ENCODE measurements around the gene RIPPLY2.

RIPPLY2 gene

DNA sequence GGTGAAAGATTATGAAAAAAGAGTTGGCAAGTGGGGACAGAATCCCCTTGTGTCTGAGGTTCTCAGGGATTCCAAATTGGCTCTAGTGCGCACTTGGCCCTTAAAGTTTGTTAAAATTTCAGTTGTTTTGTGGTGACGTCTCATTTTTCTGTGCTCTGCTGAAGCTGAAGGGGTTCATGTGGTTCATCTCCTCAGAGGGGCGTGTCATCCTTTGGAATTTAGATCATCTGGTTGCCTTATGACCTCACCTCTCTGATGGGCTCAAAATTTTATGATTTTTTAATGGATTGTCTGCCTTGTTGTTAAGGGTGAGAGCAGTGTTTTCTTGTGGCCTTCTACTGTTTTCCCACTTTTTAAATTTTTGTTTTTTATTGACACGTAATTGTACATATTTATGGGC is 26.6 kb downstream of the RIPPLY2 start:
- H3K18ac ChIP-seq (ENCODE audit: low read length): no peak overlapping the region
- WGBS (ENCODE audit: extremely low coverage, insufficient coverage, insufficient read length): no CpG with 5 or more reads among the region's 4 CpGs
- no peaks in the 10 kb centered on the region for H3K36me3 ChIP-seq (ENCODE audit: control insufficient read depth in 1 of 2, insufficient read depth in 2 of 2, low read length in 2 of 2)

DNA sequence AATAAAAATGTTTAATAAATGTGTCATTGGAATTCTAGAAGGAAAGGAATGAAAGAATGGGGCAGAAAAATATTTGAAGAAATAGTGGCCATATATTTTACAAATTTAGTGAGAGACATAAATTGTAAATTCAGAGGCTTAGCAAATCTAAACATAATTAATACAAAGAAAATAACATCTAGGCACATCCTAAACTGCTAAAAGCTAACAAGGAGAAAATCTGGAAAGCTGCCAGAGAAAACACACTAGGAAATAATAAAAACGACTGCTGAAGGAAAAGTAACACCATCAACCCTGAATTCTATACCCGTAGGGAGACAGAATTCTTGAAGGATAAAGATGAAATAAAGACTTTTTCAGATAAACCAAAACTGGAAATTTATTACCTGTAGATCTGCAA is 30.1 kb downstream of the RIPPLY2 start:
- H3K27me3 ChIP-seq (ENCODE audit: insufficient read depth, low read length): no peaks in the 10 kb centered on the region
- no peak overlapping the region for H2BK12ac ChIP-seq (ENCODE audit: low read length)
- H3K4ac ChIP-seq (ENCODE audit: low read depth, low read length): no peak overlapping the region
- no peak overlapping the region for H2BK5ac ChIP-seq (ENCODE audit: low read depth, low read length, poor library complexity)
- no peak overlapping the region for H3K4me3 ChIP-seq (ENCODE audit: low read depth, low read length)
- no peak for DNase-seq
- H3K79me1 ChIP-seq (ENCODE audit: low read length): no peaks in the 10 kb centered on the region
- H4K8ac ChIP-seq (ENCODE audit: low read depth, low read length): no peak overlapping the region
- no peaks in the 10 kb centered on the region for H3K36me3 ChIP-seq (ENCODE audit: control insufficient read depth in 1 of 2, insufficient read depth in 2 of 2, low read length in 2 of 2)
- H2AK5ac ChIP-seq (ENCODE audit: low read length): no peak overlapping the region
- no peak overlapping the region for H2AFZ ChIP-seq (ENCODE audit: insufficient read depth, low read length, poor library complexity)
- no peak overlapping the region for H3K27ac ChIP-seq (ENCODE audit: low read depth, low read length)
- H3K4me1 ChIP-seq (ENCODE audit: control insufficient read depth in 1 of 2, insufficient read depth in 2 of 2, low read length in 2 of 2): peaks cover 0 to 4% of the 10 kb centered on the region in 2 experiments
- no peak overlapping the region for H3K23ac ChIP-seq (ENCODE audit: low read length)
- H2BK120ac ChIP-seq (ENCODE audit: insufficient read depth, low read length, poor library complexity): no peak overlapping the region
- no peak overlapping the region for H3K18ac ChIP-seq (ENCODE audit: low read length)
- H3K9ac ChIP-seq (ENCODE audit: low read length): no peak overlapping the region
- no peak overlapping the region for H4K12ac ChIP-seq (ENCODE audit: low read depth, low read length)
- no peaks in the 10 kb centered on the region for H3K9me3 ChIP-seq (ENCODE audit: insufficient read depth, low read depth, low read length)
- no peaks in the 10 kb centered on the region for H3K79me2 ChIP-seq (ENCODE audit: control insufficient read depth, insufficient read depth, low read length, poor library complexity)
- H3K14ac ChIP-seq (ENCODE audit: low read length): no peak overlapping the region
- no CpG with 5 or more reads among the region's 2 CpGs for WGBS (ENCODE audit: extremely low coverage, insufficient coverage, insufficient read length)
- H4K91ac ChIP-seq (ENCODE audit: low read depth, low read length): no peak overlapping the region
- H3K4me2 ChIP-seq (ENCODE audit: low read length): no peak overlapping the region

More for the DNA sequence above, 26.6 kb downstream of the RIPPLY2 start:
- no peak overlapping the region for H2BK120ac ChIP-seq (ENCODE audit: insufficient read depth, low read length, poor library complexity)
- H2AFZ ChIP-seq (ENCODE audit: insufficient read depth, low read length, poor library complexity): no peak overlapping the region
- no peak overlapping the region for H2BK5ac ChIP-seq (ENCODE audit: low read depth, low read length, poor library complexity)
- no peak overlapping the region for H4K8ac ChIP-seq (ENCODE audit: low read depth, low read length)
- H3K27me3 ChIP-seq (ENCODE audit: insufficient read depth, low read length): no peaks in the 10 kb centered on the region
- DNase-seq: no peak
- H3K4me3 ChIP-seq (ENCODE audit: low read depth, low read length): no peak overlapping the region
- no peak overlapping the region for H3K4ac ChIP-seq (ENCODE audit: low read depth, low read length)
- H3K9ac ChIP-seq (ENCODE audit: low read length): no peak overlapping the region
- no peaks in the 10 kb centered on the region for H3K79me1 ChIP-seq (ENCODE audit: low read length)
- H4K12ac ChIP-seq (ENCODE audit: low read depth, low read length): no peak overlapping the region
- H2AK5ac ChIP-seq (ENCODE audit: low read length): no peak overlapping the region
- no peak overlapping the region for H3K23ac ChIP-seq (ENCODE audit: low read length)
- H3K79me2 ChIP-seq (ENCODE audit: control insufficient read depth, insufficient read depth, low read length, poor library complexity): no peaks in the 10 kb centered on the region
- no peak overlapping the region for H2BK12ac ChIP-seq (ENCODE audit: low read length)
- H3K27ac ChIP-seq (ENCODE audit: low read depth, low read length): no peak overlapping the region
- no peak overlapping the region for H3K14ac ChIP-seq (ENCODE audit: low read length)
- peaks cover 0 to 4% of the 10 kb centered on the region in 2 experiments for H3K4me1 ChIP-seq (ENCODE audit: control insufficient read depth in 1 of 2, insufficient read depth in 2 of 2, low read length in 2 of 2)
- H4K91ac ChIP-seq (ENCODE audit: low read depth, low read length): no peak overlapping the region
- no peak overlapping the region for H3K4me2 ChIP-seq (ENCODE audit: low read length)
- no peaks in the 10 kb centered on the region for H3K9me3 ChIP-seq (ENCODE audit: insufficient read depth, low read depth, low read length)

GRCh38 chr6:83884523-83884922 is 31.4 kb downstream of the RIPPLY2 start:
- H3K9me3 ChIP-seq (ENCODE audit: insufficient read depth, low read depth, low read length): no peaks in the 10 kb centered on the region
- peaks cover 0 to under 1% of the 10 kb centered on the region in 2 experiments for H3K4me1 ChIP-seq (ENCODE audit: control insufficient read depth in 1 of 2, insufficient read depth in 2 of 2, low read length in 2 of 2)
- H2BK120ac ChIP-seq (ENCODE audit: insufficient read depth, low read length, poor library complexity): no peak overlapping the region
- no peak overlapping the region for H3K18ac ChIP-seq (ENCODE audit: low read length)
- H3K79me1 ChIP-seq (ENCODE audit: low read length): no peaks in the 10 kb centered on the region
- H3K4me3 ChIP-seq (ENCODE audit: low read depth, low read length): no peak overlapping the region
- H3K27ac ChIP-seq (ENCODE audit: low read depth, low read length): no peak overlapping the region
- no peak overlapping the region for H4K91ac ChIP-seq (ENCODE audit: low read depth, low read length)
- H2BK5ac ChIP-seq (ENCODE audit: low read depth, low read length, poor library complexity): no peak overlapping the region
- no peaks in the 10 kb centered on the region for H3K79me2 ChIP-seq (ENCODE audit: control insufficient read depth, insufficient read depth, low read length, poor library complexity)
- H2BK12ac ChIP-seq (ENCODE audit: low read length): no peak overlapping the region
- H3K36me3 ChIP-seq (ENCODE audit: control insufficient read depth in 1 of 2, insufficient read depth in 2 of 2, low read length in 2 of 2): no peaks in the 10 kb centered on the region
- no peak overlapping the region for H3K14ac ChIP-seq (ENCODE audit: low read length)
- no peak overlapping the region for H2AFZ ChIP-seq (ENCODE audit: insufficient read depth, low read length, poor library complexity)
- H3K4ac ChIP-seq (ENCODE audit: low read depth, low read length): no peak overlapping the region
- no peak overlapping the region for H4K12ac ChIP-seq (ENCODE audit: low read depth, low read length)
- H3K4me2 ChIP-seq (ENCODE audit: low read length): no peak overlapping the region
- no CpG with 5 or more reads among the region's 4 CpGs for WGBS (ENCODE audit: extremely low coverage, insufficient coverage, insufficient read length)
- no peaks in the 10 kb centered on the region for H3K27me3 ChIP-seq (ENCODE audit: insufficient read depth, low read length)
- peak in 1 of 2 donors; percentile 80 for DNase-seq
- H4K8ac ChIP-seq (ENCODE audit: low read depth, low read length): no peak overlapping the region
- H3K23ac ChIP-seq (ENCODE audit: low read length): no peak overlapping the region
- no peak overlapping the region for H3K9ac ChIP-seq (ENCODE audit: low read length)
- H2AK5ac ChIP-seq (ENCODE audit: low read length): no peak overlapping the region

DNA sequence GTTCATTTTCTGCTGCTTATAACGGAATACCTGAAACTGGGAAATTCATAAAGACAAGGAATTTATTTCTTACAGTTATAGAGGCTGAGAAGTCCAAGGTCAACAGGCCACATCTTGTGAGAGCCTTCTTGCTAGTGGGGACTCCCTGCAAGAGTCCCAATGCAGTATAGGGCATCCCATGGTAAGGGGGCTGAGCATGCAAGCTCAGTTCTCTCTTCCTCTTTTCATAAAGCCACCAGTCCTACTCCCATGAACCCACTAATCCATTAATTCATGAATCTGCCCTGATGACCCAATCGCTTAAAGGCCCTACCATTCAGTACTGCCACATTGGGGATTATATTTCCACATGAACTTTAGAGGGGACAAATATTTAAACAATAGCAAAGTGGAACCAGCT is 32.8 kb downstream of the RIPPLY2 start:
- H4K8ac ChIP-seq (ENCODE audit: low read depth, low read length): no peak overlapping the region
- H2AFZ ChIP-seq (ENCODE audit: insufficient read depth, low read length, poor library complexity): no peak overlapping the region
- no peak overlapping the region for H3K9ac ChIP-seq (ENCODE audit: low read length)
- H3K79me1 ChIP-seq (ENCODE audit: low read length): no peaks in the 10 kb centered on the region
- no peak overlapping the region for H3K14ac ChIP-seq (ENCODE audit: low read length)
- H3K27ac ChIP-seq (ENCODE audit: low read depth, low read length): no peak overlapping the region
- no peak overlapping the region for H3K23ac ChIP-seq (ENCODE audit: low read length)
- no peaks in the 10 kb centered on the region for H3K27me3 ChIP-seq (ENCODE audit: insufficient read depth, low read length)
- no peak overlapping the region for H3K4me3 ChIP-seq (ENCODE audit: low read depth, low read length)
- no peak overlapping the region for H4K12ac ChIP-seq (ENCODE audit: low read depth, low read length)
- no peaks in the 10 kb centered on the region for H3K4me1 ChIP-seq (ENCODE audit: control insufficient read depth in 1 of 2, insufficient read depth in 2 of 2, low read length in 2 of 2)
- no peaks in the 10 kb centered on the region for H3K9me3 ChIP-seq (ENCODE audit: insufficient read depth, low read depth, low read length)
- H3K36me3 ChIP-seq (ENCODE audit: control insufficient read depth in 1 of 2, insufficient read depth in 2 of 2, low read length in 2 of 2): no peaks in the 10 kb centered on the region
- H3K18ac ChIP-seq (ENCODE audit: low read length): no peak overlapping the region
- H3K79me2 ChIP-seq (ENCODE audit: control insufficient read depth, insufficient read depth, low read length, poor library complexity): no peaks in the 10 kb centered on the region
- no peak overlapping the region for H2BK120ac ChIP-seq (ENCODE audit: insufficient read depth, low read length, poor library complexity)
- no peak for DNase-seq
- H3K4me2 ChIP-seq (ENCODE audit: low read length): no peak overlapping the region
- H2AK5ac ChIP-seq (ENCODE audit: low read length): no peak overlapping the region
- no peak overlapping the region for H3K4ac ChIP-seq (ENCODE audit: low read depth, low read length)
- H2BK5ac ChIP-seq (ENCODE audit: low read depth, low read length, poor library complexity): no peak overlapping the region
- H2BK12ac ChIP-seq (ENCODE audit: low read length): no peak overlapping the region
- no CpG with 5 or more reads among the region's 2 CpGs for WGBS (ENCODE audit: extremely low coverage, insufficient coverage, insufficient read length)
- no peak overlapping the region for H4K91ac ChIP-seq (ENCODE audit: low read depth, low read length)

All from trophoblast cell (in vitro differentiated cells and primary cell).